GM23248 (cell line): ENCODE results near the gene RAD51B.

Experiments
- EZH2 ChIP-seq: fragments of 200-600 bp; sonication (generic); IDR thresholded peaks from 2 replicates; pipeline ENCODE4 v1.6.1; 2018; ENCODE audit warnings: antibody characterized with exemption, mild to moderate bottlenecking; ENCODE audit not compliant: insufficient read depth, poor library complexity, severe bottlenecking
- EZH2phosphoT487 ChIP-seq: fragments of 200-600 bp; sonication (generic); IDR thresholded peaks from 2 replicates; pipeline ENCODE4 v1.6.1; 2018; ENCODE audit warnings: antibody characterized with exemption, moderate library complexity, mild to moderate bottlenecking, low read depth; ENCODE audit not compliant: insufficient read depth

DNA sequence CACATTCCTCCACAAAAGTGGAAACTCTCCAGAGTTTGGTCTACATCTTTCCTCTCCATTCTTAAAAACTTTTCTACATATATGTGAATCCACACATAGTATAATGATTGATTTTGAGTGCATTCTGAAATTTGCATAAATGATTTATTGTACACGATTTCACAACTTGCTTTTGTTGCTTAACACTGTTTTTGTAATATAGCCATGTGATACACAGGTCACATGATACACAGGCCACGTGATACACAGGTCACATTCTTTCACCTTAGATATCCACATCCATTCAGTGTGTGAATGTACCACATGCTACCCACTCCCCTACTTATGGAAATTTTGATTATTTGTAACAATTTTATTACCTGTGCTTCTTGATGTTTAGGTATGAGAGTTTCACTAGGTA lies 654.2 kb downstream of the RAD51B start:
- no peak for TF ChIP-seq EZH2
- TF ChIP-seq EZH2phosphoT487, result no peak
